ENCODE measurements around the gene HEPN1. TPM values are rescaled to one million over a fixed set of nuclear protein-coding genes. Genes with fewer than 3 reads are reported as not detected.
"Not testable (repeated sequence)": the region's sequence is repeated elsewhere in the genome, so short reads cannot be mapped to it uniquely, and the experiment has no call there.

The HEPN1 gene
- polyA plus RNA-seq, 3 donors: 1.3 to 2.2 (median 1.8) TPM

DNA sequence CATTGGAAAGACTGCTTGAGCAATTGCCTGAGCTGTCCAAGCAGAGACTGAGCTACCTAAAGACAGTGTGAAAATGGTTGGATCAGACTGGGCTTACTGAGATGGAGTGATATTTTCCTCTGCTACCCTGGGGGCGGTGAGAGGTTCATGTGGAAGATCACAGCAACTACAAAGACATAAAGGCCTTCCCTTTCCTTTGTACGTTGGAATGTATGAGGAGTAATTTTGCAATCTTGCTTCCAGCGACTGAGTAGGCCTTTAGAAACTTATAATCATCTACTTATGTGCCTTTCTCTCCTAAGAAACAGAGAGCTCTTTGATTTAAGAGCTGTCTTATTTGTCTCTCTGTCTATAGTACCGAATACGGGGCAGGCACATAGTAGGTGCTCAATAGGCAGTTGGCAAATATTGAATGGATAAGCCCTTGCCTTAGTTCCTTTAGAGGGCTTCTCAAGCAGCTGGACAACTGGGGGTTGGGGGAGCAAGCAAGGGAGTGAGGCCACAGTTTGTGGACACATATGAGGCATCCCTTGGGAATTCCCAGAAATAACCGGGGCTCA, 19.2 kb downstream of the HEPN1 start:
- DNase-seq: no peak

DNA sequence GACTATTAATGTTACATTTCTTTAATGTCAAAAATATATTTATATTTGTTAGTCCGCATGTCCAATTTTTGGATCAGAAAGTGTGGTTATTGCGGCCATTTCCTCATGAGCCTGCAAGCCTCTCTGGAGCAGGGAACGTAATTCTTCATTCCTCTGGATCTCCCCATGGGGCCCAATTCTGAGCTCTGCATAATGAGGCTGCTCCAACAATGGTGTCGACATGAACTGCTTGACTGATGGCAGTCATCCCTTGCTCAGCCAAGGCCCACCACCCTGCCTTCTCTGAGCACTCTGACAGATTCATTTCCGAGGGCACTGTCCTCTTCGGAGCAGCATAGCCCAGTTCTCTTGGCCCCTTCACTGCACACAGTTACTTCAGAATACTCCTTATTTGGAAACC, 19.9 kb downstream of the HEPN1 start:
- no peak for DNase-seq

DNA sequence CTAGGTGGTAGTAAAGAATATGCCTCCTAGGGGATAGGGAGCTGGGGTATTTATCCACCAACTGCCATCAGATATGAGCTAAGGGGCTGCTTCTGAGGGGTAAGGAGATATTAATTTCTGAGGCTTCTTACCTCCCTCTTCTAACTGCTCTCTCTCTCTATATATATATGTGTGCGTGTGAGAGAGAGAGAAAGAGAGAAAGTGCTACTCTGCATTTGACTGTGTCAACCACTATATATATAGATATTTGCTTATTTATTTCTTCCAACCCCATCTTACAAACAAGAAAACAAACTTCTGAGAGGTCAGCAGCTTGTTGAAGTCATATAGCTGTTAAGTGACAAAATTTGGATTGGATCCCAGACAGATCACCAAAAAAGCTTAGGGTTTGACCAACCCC, 22.7 kb downstream of the HEPN1 start:
- DNase-seq: no peak

DNA sequence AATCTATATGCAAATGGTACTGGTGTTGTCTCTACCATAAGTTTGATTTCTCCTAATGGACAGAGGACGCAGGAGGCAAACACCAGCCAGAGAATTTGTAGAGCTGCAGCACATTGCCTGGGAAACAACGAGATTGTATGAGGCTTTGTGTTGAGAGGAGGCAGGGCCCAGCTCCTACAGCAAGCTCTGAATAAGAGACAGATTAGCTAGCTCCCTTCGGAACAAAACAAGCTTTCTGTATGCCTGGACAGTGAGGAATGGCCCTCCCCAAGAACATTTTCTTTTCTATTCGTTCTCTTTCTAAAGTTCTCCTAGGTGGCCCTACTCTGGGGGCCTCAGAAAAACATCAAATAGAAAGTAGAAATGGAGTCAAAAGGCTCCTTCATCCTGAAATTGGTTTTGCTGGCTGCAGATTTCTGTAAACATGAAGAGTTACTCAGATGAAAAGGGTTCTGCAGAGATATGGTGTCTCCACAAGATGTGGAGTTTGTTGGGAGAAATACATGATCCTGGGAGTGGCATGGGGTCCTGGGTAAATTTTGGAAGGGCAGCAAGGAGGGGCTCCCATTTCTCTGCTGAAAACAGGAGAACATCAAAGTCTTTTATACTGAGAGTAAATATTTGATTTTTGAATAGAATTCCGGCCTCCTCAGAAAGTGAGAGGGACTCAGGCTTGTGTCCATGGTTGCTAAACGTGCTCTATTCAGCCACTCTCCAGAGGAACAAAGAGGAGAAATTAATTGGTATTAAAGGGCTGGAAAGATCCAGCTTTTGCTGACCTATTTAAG, 23.6 kb downstream of the HEPN1 start:
- DNase-seq: no peak

DNA sequence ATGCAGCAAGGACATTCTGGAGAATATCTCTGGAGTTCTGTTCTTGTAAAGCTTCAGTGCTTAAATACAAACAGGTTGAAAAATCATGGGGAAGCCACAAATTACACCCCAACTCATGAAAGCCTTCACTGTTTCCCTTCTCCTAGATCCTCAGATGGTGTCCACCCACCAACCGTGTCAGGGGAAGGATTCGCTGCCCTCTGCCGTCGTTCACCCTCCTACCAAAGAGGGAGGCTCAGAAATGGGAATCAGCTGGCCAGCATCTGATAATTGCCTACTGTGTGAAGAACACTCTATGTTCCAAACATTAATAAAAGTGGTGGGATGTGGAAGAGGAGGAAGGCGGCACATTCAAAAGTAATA, 24.2 kb downstream of the HEPN1 start:
- DNase-seq: no peak

DNA sequence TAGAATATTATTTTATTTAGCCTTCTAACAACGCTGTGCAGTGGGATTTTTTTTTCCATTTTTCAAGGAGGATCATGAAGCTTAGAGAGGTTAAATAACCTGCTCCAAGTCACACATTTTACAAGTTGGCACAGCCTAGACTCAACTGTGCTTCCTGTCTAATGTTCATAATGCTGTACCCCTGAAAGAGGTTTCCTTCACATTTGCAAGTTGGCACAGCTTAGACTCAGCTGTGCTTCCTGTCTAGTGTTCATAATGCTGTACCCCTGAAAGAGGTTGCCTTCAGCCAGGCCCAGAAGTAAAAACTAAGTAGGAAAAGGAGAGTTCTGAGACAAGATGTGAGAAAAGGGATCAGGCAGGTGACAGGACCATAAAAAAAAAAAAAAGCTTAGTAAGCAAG, 24.7 kb downstream of the HEPN1 start:
- no peak for DNase-seq

DNA sequence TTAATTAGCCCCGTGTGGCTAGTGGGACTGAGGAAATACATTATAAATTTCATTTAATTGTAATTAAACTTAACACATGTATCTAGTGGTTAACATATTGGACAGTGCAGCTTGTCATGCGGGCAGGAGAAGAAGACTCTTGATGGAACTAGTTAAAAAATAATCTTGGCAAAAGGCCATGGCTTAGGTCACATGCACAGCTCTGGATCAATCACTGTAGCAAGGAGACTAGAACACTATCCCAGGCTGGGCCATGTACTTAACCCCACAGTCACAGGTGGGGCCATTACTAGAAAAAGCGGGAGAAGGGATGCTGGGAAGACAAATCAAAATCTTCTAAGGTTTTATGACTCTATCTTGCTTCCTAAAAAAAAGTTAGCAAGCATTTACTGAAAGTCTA, 25.5 kb downstream of the HEPN1 start:
- DNase-seq: no peak

DNA sequence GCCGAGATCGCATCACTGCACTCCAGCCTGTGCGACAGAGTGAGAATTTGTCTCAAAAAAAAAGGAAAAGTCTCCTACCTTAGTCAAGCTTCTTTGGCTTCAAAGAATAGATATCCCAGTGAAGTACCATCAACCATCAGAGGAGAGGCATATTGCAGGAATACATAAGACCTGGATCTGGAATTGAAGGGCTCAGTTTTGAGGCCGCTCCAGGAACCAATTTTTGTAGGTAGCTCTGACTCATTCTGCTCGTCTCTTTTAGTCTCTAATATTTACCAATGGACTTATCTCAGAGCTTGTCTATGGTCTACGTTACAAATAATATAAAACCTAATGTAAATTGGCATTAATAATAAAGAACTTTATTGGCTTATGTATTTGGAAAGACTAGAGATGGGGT, 26.8 kb downstream of the HEPN1 start:
- DNase-seq: no peak

DNA sequence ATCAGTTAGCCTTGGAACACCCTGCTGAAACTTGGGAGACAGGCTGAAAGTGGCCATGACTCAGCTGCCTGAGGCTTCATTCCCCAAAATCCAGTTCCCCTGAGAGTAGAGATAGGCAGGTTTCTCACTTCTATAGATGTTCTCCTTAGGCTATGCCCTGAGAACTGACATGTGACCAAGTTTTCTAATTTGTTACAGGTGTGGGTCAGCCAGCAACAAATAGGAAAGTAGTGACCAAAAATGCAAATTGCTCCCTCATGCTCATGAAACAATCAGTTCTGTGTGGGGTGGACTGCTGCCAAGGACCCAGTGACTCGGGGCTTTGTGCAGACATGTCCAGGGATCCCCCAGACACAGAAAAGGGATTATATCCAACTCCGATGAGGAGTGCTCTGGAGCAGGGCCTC, 27.7 kb downstream of the HEPN1 start:
- DNase-seq: no peak

DNA sequence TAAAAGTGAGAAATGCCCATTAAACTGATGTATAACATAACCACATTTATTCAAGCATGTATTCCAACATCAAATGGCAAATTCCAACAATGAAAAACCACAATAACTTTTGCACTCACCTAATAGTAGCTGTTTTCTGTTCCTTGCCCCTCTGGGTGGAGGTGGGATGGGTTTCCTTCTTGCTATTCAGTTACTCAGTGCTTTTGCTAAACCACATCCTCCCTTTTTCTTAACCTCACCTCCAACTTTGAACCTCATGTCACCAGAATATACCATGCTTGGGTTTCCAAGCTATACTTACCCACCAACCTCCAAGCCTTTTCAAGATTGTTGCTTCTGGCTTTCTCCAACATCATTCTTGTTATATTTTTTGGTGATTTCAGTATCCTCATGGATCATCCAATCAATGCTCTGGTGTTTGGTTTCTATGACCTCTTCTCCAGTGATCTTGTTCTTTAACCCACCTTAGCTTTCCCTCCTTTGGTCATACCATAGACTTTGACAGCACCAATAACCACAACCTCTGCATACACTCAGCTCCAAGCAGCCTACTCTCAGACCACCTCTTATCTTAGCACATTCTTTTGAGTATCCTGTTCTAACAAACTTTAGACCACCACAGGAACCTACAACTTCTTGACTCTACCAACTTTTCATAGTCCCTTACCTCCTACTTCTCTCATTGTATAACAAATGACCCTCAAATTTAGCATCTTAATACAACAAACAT, 31.7 kb downstream of the HEPN1 start:
- no peak for DNase-seq

DNA sequence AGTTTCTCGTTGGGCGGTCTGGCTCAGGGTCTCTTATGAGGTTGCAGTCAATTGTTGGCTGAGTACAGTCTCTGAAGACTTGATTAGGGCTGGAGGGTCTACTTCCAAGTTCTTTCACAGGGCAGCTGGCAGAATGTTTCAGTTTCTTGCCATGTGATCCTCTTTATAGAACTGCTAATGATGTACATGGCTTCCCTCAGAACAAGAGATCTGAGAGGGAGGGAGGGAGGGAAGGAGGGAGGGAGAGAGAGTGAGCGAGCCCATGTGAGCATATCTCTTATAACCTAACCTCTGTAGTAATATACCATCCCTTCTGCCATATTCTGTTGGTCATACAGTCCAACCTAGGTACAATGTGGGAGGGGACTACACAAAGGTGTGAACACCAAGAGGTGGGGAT, 32.3 kb downstream of the HEPN1 start:
- DNase-seq: no peak

DNA sequence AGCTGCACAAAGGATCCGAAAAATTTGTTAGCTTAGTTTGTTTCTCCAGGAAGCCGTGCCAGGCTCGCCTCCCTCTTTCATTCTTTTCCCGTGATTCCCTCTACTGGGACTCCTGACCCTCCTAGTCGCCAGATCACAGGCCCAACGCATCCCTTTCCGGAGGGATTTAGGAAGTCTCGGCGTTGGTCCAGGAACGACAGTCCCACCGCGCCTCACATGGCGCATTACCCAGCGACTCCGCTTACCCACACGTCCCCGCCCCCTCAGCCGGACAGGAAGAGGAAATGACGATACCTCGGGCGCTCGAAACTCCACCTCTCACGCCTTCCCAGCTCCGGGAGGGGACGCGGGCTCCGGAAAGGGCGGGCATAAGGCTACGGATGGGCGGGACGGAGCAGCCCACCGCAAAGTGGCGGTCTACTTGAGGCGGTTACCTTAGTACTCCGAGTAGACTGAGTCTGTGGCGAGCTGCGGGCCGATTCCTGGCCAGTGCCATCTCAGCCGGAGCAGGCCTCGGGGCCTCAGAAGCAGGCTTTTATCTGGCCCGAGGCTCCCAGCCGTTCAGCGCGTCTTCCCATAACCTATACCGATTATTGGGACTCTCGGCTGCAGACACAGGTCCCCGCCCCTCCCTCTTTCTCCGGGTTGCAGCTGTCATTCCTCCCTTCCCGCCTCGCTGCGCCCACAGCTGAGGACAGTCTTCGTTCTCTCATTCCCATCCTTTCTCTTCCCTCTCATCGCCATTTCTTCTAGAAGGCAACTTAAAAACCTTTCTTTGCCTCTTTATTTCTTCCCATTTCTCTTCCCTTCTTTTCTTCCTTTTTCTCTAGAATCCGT, 34.9 kb downstream of the HEPN1 start, which contains the start of gene CCDC15:
TSS of gene CCDC15 (plus strand) at position 450 of the 837 bp plus-strand sequence. CDS start 531 bp downstream, outside the sequence.
- DNase-seq: peak; percentile 98

DNA sequence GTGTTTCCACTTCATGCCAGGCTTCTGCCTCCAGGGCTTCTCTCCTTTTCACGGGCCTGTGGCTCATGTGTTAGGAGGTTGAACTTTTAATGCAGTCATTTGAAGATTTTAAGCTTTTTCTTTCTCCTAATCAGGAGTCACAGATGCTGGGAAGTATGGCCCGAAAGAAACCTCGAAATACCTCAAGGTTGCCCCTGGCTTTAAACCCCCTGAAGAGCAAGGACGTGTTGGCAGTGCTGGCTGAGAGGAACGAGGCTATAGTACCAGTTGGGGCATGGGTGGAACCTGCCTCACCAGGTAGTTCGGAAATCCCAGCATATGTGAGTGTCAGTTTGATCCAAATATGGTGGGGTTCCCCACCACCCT, 35.5 kb downstream of the HEPN1 start:
- DNase-seq: no peak

DNA sequence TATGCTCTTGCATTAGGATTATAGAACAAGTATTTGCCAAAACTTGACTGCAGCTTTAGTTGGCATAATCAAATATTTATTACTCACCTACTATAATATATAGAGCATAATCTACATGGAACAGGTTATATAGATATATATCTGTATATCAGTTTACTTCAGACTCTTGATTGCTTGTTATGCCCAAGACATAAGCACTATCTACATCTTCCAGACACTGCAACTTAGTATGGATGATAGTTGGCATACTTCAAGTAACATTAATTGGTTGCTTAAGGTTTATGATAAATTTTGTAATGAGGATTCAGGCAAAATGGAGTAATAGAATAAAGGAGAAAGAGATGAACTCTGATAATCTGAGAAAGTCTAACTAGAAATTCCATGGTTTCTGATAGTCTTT, 36.0 kb downstream of the HEPN1 start:
- DNase-seq: no peak

DNA sequence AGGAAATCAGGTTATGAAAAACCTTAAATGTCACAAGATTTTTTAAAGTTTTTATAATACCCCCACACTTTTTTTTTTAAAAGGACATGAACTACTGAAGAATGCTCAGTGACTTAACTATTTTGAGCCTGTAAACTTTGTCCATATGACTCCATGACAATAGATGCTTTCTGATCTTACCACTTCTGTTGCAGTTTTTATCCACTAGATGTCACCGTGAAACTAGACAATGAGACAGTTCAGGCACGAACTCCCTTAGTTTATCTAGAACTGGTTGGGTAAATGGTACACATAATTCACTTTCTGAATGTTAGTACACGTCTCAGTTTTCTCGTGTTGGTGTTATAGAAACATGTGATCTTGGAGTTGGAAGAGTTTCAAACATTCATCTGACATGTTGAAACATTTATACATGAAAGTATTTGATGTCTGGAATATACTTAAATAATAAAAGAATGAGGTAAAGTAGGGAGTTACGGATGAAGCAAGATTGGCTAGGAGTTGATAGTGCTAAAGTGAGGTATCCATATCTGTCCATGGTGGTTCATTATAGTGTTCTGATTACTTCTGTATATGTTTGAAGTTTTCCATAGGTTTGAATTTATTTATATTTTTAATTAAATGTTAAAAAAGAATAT, 43.0 kb downstream of the HEPN1 start:
- peak; percentile 74 for DNase-seq

DNA sequence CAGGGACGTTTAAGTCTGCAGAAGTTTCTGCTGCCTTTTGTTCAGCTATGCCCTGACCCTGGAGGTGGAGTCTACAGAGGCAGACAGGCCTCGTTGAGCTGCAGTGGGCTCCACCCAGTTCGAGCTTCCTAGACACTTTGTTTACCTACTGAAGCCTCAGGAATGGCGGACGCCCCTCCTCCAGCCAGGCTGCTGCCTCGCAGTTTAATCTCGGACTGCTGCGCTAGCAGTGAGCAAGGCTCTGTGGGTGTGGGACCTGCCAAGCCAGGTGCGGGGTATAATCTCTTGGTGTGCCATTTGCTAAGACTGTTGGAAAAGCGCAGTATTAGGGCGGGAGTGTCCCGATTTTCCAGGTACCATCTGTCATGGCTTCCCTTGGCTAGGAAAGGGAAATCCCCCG, 49.1 kb downstream of the HEPN1 start:
- DNase-seq: not testable (repeated sequence)

Other genes starting within 250 kb of the HEPN1 start
- 10 to 100 TPM; 26.3 to 35.9 (median 31.9) TPM for gene SIAE, start 245.5 kb upstream of the HEPN1 start, polyA plus RNA-seq (ENCODE audit: insufficient read length in 3 of 3)
- gene SPA17, start 245.3 kb upstream of the HEPN1 start, polyA plus RNA-seq (ENCODE audit: insufficient read length in 3 of 3): 10 to 100 TPM; 18.8 to 26.0 (median 20.6) TPM
- gene NRGN, start 179.3 kb upstream of the HEPN1 start, polyA plus RNA-seq (ENCODE audit: insufficient read length in 3 of 3): 10 to 100 TPM; 17.8 to 27.5 (median 19.6) TPM
- gene VSIG2, start 167.0 kb upstream of the HEPN1 start, polyA plus RNA-seq (ENCODE audit: insufficient read length in 3 of 3): 10 to 100 TPM in 1 of 3 donors, 1 to 10 TPM in 2; 9.2 to 10.1 (median 9.3) TPM
- gene ESAM, start 157.0 kb upstream of the HEPN1 start, polyA plus RNA-seq (ENCODE audit: insufficient read length in 3 of 3): 10 to 100 TPM; 59.4 to 78.9 (median 69.4) TPM
- 10 to 100 TPM; 23.3 to 43.6 (median 38.9) TPM for gene MSANTD2, start 118.8 kb upstream of the HEPN1 start, polyA plus RNA-seq (ENCODE audit: insufficient read length in 3 of 3)
- gene ROBO3, start 53.8 kb upstream of the HEPN1 start, polyA plus RNA-seq (ENCODE audit: insufficient read length in 3 of 3): 10 to 100 TPM; 25.0 to 30.2 (median 29.9) TPM
- gene ROBO4, start 21.4 kb upstream of the HEPN1 start, polyA plus RNA-seq (ENCODE audit: insufficient read length in 3 of 3): 10 to 100 TPM; 19.3 to 26.4 (median 24.8) TPM
- gene HEPACAM, start 16.8 kb downstream of the HEPN1 start, polyA plus RNA-seq (ENCODE audit: insufficient read length in 3 of 3): 1 to 10 TPM; 2.3 to 3.8 (median 3.4) TPM
- gene CCDC15, start 35.0 kb downstream of the HEPN1 start, polyA plus RNA-seq (ENCODE audit: insufficient read length in 3 of 3): 1 to 10 TPM; 3.8 to 4.0 (median 3.9) TPM
- 1 to 10 TPM; 1.9 to 2.8 (median 2.0) TPM for gene SLC37A2, start 144.1 kb downstream of the HEPN1 start, polyA plus RNA-seq (ENCODE audit: insufficient read length in 3 of 3)
- gene TMEM218, start 192.4 kb downstream of the HEPN1 start, polyA plus RNA-seq (ENCODE audit: insufficient read length in 3 of 3): 10 to 100 TPM; 50.0 to 52.8 (median 51.2) TPM
- gene PKNOX2, start 245.5 kb downstream of the HEPN1 start, polyA plus RNA-seq (ENCODE audit: insufficient read length in 3 of 3): 10 to 100 TPM; 11.3 to 14.8 (median 13.4) TPM

All from renal pelvis (tissue), 4 donors.